ENCODE data around the gene USF1. TPM values are rescaled to one million over a fixed set of nuclear protein-coding genes. Genes with fewer than 3 reads are reported as not detected.
A peak's percentile ranks its signal among the peaks of the same experiment; 100 is the strongest.

The USF1 gene
- total and polyA plus RNA-seq, 2 experiments from 2014 or later, result 23.8 to 74.8 TPM

- Histone ChIP-seq H3K27me3 (ENCODE audit: insufficient read depth) (no peaks in the 10 kb centered on the region), H4K20me1 (replicated peaks; ENCODE audit: insufficient read depth) (no peaks in the 10 kb centered on the region), H3K4me3 (no peak within 1 kb of the TSS), H3K4me2 (no peak within 1 kb of the TSS), H2AFZ (0 out of 2 replicates have a peak within 1 kb of the TSS, but pooled peaks have one; percentile 89), H3K79me2 (replicated peaks; ENCODE audit: insufficient read depth) (no peaks in the 10 kb centered on the region), H3F3A (replicated peaks; ENCODE audit: low read depth) (no peaks in the 10 kb centered on the region), H3K27ac (ENCODE audit: low read depth) (no peak within 1 kb of the TSS), H3K36me3 (ENCODE audit: insufficient read depth) (no peaks in the 10 kb centered on the region), H3K4me1 (ENCODE audit: insufficient read depth) (0 out of 2 replicates have a peak, but pooled peaks cover 4% of the 10 kb centered on the region), H3K9me2 (ENCODE audit: insufficient read depth) (no peaks in the 10 kb centered on the region)
- peak; percentile 41 for DNase-seq (ENCODE audit: low spot score)
- no peaks in the 10 kb centered on the region for H3K9me3 Mint-ChIP-seq
- no peak within 1 kb of the TSS; the same call in 1 of the 2 replicates for H3K27ac Mint-ChIP-seq
- TF ChIP-seq EZH2phosphoT487 (IDR thresholded peaks at IDR 0.05; ENCODE audit: unreplicated experiment), result no peak
- TF ChIP-seq, protein P1, sequence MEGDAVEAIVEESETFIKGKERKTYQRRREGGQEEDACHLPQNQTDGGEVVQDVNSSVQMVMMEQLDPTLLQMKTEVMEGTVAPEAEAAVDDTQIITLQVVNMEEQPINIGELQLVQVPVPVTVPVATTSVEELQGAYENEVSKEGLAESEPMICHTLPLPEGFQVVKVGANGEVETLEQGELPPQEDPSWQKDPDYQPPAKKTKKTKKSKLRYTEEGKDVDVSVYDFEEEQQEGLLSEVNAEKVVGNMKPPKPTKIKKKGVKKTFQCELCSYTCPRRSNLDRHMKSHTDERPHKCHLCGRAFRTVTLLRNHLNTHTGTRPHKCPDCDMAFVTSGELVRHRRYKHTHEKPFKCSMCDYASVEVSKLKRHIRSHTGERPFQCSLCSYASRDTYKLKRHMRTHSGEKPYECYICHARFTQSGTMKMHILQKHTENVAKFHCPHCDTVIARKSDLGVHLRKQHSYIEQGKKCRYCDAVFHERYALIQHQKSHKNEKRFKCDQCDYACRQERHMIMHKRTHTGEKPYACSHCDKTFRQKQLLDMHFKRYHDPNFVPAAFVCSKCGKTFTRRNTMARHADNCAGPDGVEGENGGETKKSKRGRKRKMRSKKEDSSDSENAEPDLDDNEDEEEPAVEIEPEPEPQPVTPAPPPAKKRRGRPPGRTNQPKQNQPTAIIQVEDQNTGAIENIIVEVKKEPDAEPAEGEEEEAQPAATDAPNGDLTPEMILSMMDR (conservative IDR thresholded peaks at IDR 0.05; ENCODE audit: low read depth in 2 of 2), result no peak
- TF ChIP-seq EZH2 (IDR thresholded peaks at IDR 0.05; ENCODE audit: low read depth, unreplicated experiment), result no peak
- TF ChIP-seq STAT1 (IDR thresholded peaks at IDR 0.05; ENCODE audit: unreplicated experiment), result no peak
- TF ChIP-seq CREB1 (CRISPR knock-in tag; IDR thresholded peaks at IDR 0.05; ENCODE audit: low read depth), result no peak
- no peak for TF ChIP-seq POLR2AphosphoS5 (IDR thresholded peaks at IDR 0.05; ENCODE audit: low read depth)
- no peak for TF ChIP-seq JUNB (IDR thresholded peaks at IDR 0.05; ENCODE audit: unreplicated experiment)
- no peak for TF ChIP-seq ZNF462 (CRISPR knock-in tag; IDR thresholded peaks at IDR 0.05)
- TF ChIP-seq ZNF114 (CRISPR knock-in tag; IDR thresholded peaks at IDR 0.05), result no peak
- TF ChIP-seq REST (IDR thresholded peaks at IDR 0.05; ENCODE audit: unreplicated experiment), result no peak
- no peak for TF ChIP-seq NANOG (IDR thresholded peaks at IDR 0.05; ENCODE audit: borderline replicate concordance)
- TF ChIP-seq ZNF331 (CRISPR knock-in tag; IDR thresholded peaks at IDR 0.05; ENCODE audit: low read depth), result no peak
- no peak for TF ChIP-seq ETS1 (IDR thresholded peaks at IDR 0.05)
- peaks cover 5% of the 10 kb centered on the region; the same call in 2 of the 3 replicates for H3K4me1 Mint-ChIP-seq
- no peaks in the 10 kb centered on the region for H3K36me3 Mint-ChIP-seq (ENCODE audit: low read depth)
- H3K27me3 Mint-ChIP-seq (ENCODE audit: insufficient read depth, low read depth, poor library complexity), result peaks cover 14% of the 10 kb centered on the region
- ATAC-seq, result peak; percentile 16; the same call in 1 of the 3 replicates
- no peak within 1 kb of the TSS for H3K4me3 Mint-ChIP-seq
These were observed 24.0 kb upstream of the USF1 start, which contains the start of gene ARHGAP30 for GRCh38 chr1:161069731-161070270. Gene ARHGAP30 (minus strand): TSS chr1:161069891. CDS start chr1:161069624, 267 bp downstream.

Data from GM23338 (cell line).